HepG2 (cell line): ENCODE data around the gene BMP6. TPM values are rescaled to one million over a fixed set of nuclear protein-coding genes. Genes with fewer than 3 reads are reported as not detected.
A peak's percentile ranks its signal among the peaks of the same experiment; 100 is the strongest.

ENCODE experiments used
- BRCA1 ChIP-seq: sonication (generic); formaldehyde crosslinking; IDR thresholded peaks from 2 replicates; pipeline ENCODE4 v1.4.0; 2020; ENCODE audit warnings: missing genetic modification reagents
- CBX2 ChIP-seq, 2 experiments: fragments of 200-600 bp in 1 of 2; sonication (generic); formaldehyde crosslinking in 1 of 2; IDR thresholded peaks; 2 replicates each; pipeline versions ENCODE4 v1.7.0 to v1.8.1; 2018 to 2022; ENCODE audit warnings: low read depth in 2 of 2, low read length in 1 of 2, mild to moderate bottlenecking in 1 of 2, missing genetic modification reagents in 1 of 2
- KDM3A ChIP-seq: IDR thresholded peaks from 2 replicates; pipeline ENCODE4 v1.6.1; 2018; ENCODE audit warnings: low read depth, missing compliant biosample characterization
- KLF11 ChIP-seq: IDR thresholded peaks from 2 replicates; pipeline ENCODE4 v1.6.1; 2016; ENCODE audit warnings: missing compliant biosample characterization
- NFKBIZ ChIP-seq: IDR thresholded peaks from 2 replicates; pipeline ENCODE4 v1.6.1; 2018; ENCODE audit warnings: missing genetic modification reagents, missing compliant biosample characterization
- TEAD3 ChIP-seq: optimal IDR thresholded peaks from 2 replicates; pipeline ENCODE3; 2016; ENCODE audit warnings: borderline replicate concordance
- XRCC5 ChIP-seq: fragments of 200-400 bp; formaldehyde crosslinking; optimal IDR thresholded peaks from 2 replicates; pipeline ENCODE3; 2017; ENCODE audit warnings: mild to moderate bottlenecking, low read length
- ZNF367 ChIP-seq: sonication (generic); formaldehyde crosslinking; IDR thresholded peaks from 2 replicates; pipeline ENCODE4 v1.4.0; 2020; ENCODE audit warnings: missing genetic modification reagents, borderline replicate concordance
- ZNF44 ChIP-seq: sonication (generic); formaldehyde crosslinking; IDR thresholded peaks from 2 replicates; pipeline ENCODE4 v1.5.1; 2020; ENCODE audit warnings: mild to moderate bottlenecking, missing genetic modification reagents
- ZNF569 ChIP-seq: sonication (generic); formaldehyde crosslinking; IDR thresholded peaks from 2 replicates; pipeline ENCODE4 v1.5.0; 2020; ENCODE audit warnings: mild to moderate bottlenecking, missing genetic modification reagents, moderate library complexity, borderline replicate concordance
- polyA plus RNA-seq, 8 experiments: library from polyadenylated mRNA; depleted of rRNA in 3 of 8; stranded (reverse) in 7 of 8; unstranded in 1 of 8; fragments of >200 nt; fragmentation: Illumina TruSeq in 4 of 8; extraction: Trizol in 4 of 8; gene quantifications; 2 replicates each; pipeline versions ENCODE4 v1.2.1 to v1.2.3, GENCODE V29; 2011 to 2016; ENCODE audit warnings: low read depth in 4 of 8, missing spikeins in 1 of 8, mixed read lengths in 1 of 8; ENCODE audit not compliant: insufficient read depth in 1 of 8
- total RNA-seq, 5 experiments: library from RNA; depleted of rRNA; stranded (reverse); fragments of >200 nt; fragmentation: Illumina TruSeq; extraction: Trizol; gene quantifications; 2 replicates each; pipeline ENCODE4 v1.2.3, GENCODE V29; 2016; ENCODE audit warnings: low read depth in 1 of 5
- TF ChIP-seq, protein P1 (sequence below): IDR thresholded peaks from 2 replicates; pipeline ENCODE4 v1.6.1; 2016; ENCODE audit warnings: low read depth
- TF ChIP-seq, protein P2 (sequence below): sonication (generic); formaldehyde crosslinking; conservative IDR thresholded peaks from 2 replicates; pipeline ENCODE4 v1.8.1; 2023; ENCODE audit warnings: missing genetic modification reagents
- TF ChIP-seq, protein P3 (sequence below): sonication (generic); formaldehyde crosslinking; IDR thresholded peaks from 2 replicates; pipeline ENCODE4 v1.5.0; 2020; ENCODE audit warnings: mild to moderate bottlenecking, missing genetic modification reagents, moderate library complexity
- TF ChIP-seq, protein P4 (sequence below): sonication (generic); formaldehyde crosslinking; IDR thresholded peaks from 2 replicates; pipeline ENCODE4 v1.4.0; 2020; ENCODE audit warnings: mild to moderate bottlenecking, missing genetic modification reagents
- TF ChIP-seq, protein P5 (sequence below): sonication (generic); formaldehyde crosslinking; IDR thresholded peaks from 2 replicates; pipeline ENCODE4 v1.4.0; 2020; ENCODE audit warnings: missing genetic modification reagents, borderline replicate concordance

The BMP6 gene
- total and polyA plus RNA-seq, 2 of the 13 experiments (the other 11 are each of a cell fraction or from before 2014, with no cell fraction given) = 0.09 to 0.18 TPM

DNA sequence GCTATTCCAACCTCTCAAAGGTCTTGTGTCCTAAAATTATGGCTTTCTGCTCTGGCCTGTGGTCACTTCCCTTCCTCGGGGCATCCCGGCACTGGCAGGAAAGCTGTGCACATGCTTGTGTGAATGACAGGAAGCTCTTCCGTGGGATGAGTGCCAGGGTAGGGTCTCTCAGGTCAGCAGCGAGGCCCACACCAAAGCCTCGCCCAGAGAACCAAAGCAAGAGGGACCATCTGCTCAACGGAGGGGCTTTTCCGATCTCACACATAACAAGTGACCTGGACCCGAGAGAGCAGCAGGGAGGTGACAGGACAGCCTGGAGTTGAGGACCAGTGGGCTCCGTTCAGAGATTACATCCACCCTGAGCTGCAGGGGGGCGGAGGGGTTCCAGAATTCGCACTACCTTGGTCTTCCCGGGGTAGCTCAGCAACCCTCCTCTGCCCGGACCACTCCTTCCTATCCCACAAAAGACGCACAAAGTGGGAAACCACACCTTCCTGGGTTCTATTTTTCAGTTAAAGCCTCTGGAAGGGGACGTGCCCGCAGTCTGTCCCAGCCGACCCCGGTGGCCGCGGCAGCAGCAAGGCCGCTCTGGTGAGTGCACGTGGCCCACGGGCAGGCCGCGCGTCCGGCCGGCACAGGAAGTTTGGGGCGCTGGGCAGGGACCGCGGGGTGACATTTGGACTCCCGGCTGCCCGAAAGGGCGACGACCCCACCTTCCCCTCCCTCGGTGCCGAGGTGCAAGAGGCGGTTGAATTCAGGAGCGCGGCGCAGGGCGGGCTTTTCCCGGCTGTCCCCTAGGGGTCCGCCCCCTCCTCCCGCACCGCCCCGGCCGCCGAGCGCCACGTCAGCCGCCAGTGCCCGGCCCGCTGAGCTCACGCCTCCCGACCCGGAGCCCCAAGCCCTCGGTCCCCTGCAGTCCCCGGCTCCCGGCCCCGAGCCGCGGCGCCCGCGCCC lies 183.7 kb downstream of the BMP6 start (continued):
- TF ChIP-seq, protein P1, sequence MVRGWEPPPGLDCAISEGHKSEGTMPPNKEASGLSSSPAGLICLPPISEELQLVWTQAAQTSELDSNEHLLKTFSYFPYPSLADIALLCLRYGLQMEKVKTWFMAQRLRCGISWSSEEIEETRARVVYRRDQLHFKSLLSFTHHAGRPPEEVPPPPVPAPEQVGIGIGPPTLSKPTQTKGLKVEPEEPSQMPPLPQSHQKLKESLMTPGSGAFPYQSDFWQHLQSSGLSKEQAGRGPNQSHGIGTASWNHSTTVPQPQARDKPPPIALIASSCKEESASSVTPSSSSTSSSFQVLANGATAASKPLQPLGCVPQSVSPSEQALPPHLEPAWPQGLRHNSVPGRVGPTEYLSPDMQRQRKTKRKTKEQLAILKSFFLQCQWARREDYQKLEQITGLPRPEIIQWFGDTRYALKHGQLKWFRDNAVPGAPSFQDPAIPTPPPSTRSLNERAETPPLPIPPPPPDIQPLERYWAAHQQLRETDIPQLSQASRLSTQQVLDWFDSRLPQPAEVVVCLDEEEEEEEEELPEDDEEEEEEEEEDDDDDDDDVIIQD (CRISPR knock-in tag) = 0 out of 2 replicates have a peak, but pooled peaks have one; percentile 32
- TF ChIP-seq NFKBIZ (CRISPR knock-in tag) (peak; percentile 63; the same call in 1 of the 2 replicates), KLF11 (CRISPR knock-in tag) (peak; percentile 87), CBX2 (IDR thresholded peaks at IDR 0.05; ENCODE audit: low read depth, low read length) (no peak), CBX2 (CRISPR knock-in tag; IDR thresholded peaks at IDR 0.05; ENCODE audit: low read depth) (no peak), ZNF569 (CRISPR knock-in tag) (no peak), XRCC5 (no peak), ZNF44 (CRISPR knock-in tag) (0 out of 2 replicates have a peak, but pooled peaks have one; percentile 67), BRCA1 (CRISPR knock-in tag) (peak; percentile 71), ZNF367 (peak; percentile 76; the same call in 1 of the 2 replicates), TEAD3 (CRISPR knock-in tag) (peak; percentile 67), KDM3A (CRISPR knock-in tag) (0 out of 2 replicates have a peak, but pooled peaks have one; percentile 53)
- TF ChIP-seq, protein P2, sequence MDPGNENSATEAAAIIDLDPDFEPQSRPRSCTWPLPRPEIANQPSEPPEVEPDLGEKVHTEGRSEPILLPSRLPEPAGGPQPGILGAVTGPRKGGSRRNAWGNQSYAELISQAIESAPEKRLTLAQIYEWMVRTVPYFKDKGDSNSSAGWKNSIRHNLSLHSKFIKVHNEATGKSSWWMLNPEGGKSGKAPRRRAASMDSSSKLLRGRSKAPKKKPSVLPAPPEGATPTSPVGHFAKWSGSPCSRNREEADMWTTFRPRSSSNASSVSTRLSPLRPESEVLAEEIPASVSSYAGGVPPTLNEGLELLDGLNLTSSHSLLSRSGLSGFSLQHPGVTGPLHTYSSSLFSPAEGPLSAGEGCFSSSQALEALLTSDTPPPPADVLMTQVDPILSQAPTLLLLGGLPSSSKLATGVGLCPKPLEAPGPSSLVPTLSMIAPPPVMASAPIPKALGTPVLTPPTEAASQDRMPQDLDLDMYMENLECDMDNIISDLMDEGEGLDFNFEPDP (CRISPR knock-in tag) = 0 out of 2 replicates have a peak, but pooled peaks have one; percentile 65
- TF ChIP-seq, protein P3, sequence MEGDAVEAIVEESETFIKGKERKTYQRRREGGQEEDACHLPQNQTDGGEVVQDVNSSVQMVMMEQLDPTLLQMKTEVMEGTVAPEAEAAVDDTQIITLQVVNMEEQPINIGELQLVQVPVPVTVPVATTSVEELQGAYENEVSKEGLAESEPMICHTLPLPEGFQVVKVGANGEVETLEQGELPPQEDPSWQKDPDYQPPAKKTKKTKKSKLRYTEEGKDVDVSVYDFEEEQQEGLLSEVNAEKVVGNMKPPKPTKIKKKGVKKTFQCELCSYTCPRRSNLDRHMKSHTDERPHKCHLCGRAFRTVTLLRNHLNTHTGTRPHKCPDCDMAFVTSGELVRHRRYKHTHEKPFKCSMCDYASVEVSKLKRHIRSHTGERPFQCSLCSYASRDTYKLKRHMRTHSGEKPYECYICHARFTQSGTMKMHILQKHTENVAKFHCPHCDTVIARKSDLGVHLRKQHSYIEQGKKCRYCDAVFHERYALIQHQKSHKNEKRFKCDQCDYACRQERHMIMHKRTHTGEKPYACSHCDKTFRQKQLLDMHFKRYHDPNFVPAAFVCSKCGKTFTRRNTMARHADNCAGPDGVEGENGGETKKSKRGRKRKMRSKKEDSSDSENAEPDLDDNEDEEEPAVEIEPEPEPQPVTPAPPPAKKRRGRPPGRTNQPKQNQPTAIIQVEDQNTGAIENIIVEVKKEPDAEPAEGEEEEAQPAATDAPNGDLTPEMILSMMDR (CRISPR knock-in tag) = no peak
- TF ChIP-seq, protein P4, sequence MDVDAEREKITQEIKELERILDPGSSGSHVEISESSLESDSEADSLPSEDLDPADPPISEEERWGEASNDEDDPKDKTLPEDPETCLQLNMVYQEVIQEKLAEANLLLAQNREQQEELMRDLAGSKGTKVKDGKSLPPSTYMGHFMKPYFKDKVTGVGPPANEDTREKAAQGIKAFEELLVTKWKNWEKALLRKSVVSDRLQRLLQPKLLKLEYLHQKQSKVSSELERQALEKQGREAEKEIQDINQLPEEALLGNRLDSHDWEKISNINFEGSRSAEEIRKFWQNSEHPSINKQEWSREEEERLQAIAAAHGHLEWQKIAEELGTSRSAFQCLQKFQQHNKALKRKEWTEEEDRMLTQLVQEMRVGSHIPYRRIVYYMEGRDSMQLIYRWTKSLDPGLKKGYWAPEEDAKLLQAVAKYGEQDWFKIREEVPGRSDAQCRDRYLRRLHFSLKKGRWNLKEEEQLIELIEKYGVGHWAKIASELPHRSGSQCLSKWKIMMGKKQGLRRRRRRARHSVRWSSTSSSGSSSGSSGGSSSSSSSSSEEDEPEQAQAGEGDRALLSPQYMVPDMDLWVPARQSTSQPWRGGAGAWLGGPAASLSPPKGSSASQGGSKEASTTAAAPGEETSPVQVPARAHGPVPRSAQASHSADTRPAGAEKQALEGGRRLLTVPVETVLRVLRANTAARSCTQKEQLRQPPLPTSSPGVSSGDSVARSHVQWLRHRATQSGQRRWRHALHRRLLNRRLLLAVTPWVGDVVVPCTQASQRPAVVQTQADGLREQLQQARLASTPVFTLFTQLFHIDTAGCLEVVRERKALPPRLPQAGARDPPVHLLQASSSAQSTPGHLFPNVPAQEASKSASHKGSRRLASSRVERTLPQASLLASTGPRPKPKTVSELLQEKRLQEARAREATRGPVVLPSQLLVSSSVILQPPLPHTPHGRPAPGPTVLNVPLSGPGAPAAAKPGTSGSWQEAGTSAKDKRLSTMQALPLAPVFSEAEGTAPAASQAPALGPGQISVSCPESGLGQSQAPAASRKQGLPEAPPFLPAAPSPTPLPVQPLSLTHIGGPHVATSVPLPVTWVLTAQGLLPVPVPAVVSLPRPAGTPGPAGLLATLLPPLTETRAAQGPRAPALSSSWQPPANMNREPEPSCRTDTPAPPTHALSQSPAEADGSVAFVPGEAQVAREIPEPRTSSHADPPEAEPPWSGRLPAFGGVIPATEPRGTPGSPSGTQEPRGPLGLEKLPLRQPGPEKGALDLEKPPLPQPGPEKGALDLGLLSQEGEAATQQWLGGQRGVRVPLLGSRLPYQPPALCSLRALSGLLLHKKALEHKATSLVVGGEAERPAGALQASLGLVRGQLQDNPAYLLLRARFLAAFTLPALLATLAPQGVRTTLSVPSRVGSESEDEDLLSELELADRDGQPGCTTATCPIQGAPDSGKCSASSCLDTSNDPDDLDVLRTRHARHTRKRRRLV (CRISPR knock-in tag) = no peak
- TF ChIP-seq, protein P5, sequence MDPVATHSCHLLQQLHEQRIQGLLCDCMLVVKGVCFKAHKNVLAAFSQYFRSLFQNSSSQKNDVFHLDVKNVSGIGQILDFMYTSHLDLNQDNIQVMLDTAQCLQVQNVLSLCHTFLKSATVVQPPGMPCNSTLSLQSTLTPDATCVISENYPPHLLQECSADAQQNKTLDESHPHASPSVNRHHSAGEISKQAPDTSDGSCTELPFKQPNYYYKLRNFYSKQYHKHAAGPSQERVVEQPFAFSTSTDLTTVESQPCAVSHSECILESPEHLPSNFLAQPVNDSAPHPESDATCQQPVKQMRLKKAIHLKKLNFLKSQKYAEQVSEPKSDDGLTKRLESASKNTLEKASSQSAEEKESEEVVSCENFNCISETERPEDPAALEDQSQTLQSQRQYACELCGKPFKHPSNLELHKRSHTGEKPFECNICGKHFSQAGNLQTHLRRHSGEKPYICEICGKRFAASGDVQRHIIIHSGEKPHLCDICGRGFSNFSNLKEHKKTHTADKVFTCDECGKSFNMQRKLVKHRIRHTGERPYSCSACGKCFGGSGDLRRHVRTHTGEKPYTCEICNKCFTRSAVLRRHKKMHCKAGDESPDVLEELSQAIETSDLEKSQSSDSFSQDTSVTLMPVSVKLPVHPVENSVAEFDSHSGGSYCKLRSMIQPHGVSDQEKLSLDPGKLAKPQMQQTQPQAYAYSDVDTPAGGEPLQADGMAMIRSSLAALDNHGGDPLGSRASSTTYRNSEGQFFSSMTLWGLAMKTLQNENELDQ (CRISPR knock-in tag) = peak; percentile 77; the same call in 1 of the 2 replicates
